Transverse colon (tissue), 4 donors: ENCODE results near the gene STAC2.

Experiments used
- EP300 ChIP-seq: sonication (generic); formaldehyde crosslinking; IDR thresholded peaks from one replicate; pipeline ENCODE4 v1.6.1; 2017; ENCODE audit warnings: antibody characterized with exemption, low read depth
- POLR2A ChIP-seq: fragments of 450-650 bp; IDR thresholded peaks from one replicate; pipeline ENCODE4 v1.6.1; 2016; ENCODE audit warnings: antibody characterized with exemption, mild to moderate bottlenecking, moderate library complexity
- POLR2AphosphoS5 ChIP-seq, 3 donors: sonication (generic); formaldehyde crosslinking; IDR thresholded peaks; one replicate each; pipeline ENCODE4 v1.6.1; 2016; ENCODE audit warnings: antibody characterized with exemption in 3 of 3
- TF ChIP-seq, protein P1 (sequence below), 5 experiments: fragments of 200-600 bp in 3 of 5; fragments of 450-650 bp in 2 of 5; sonication (generic) in 3 of 5; IDR thresholded peaks; 1 replicate in 2 of 5; 2 replicates in 3 of 5; pipeline ENCODE4 v1.5.1; 2016 to 2017; ENCODE audit warnings: antibody characterized with exemption in 5 of 5, inconsistent platforms in 3 of 5, mild to moderate bottlenecking in 2 of 5, moderate library complexity in 1 of 5

- TF ChIP-seq POLR2A = no peak
- TF ChIP-seq, protein P1, sequence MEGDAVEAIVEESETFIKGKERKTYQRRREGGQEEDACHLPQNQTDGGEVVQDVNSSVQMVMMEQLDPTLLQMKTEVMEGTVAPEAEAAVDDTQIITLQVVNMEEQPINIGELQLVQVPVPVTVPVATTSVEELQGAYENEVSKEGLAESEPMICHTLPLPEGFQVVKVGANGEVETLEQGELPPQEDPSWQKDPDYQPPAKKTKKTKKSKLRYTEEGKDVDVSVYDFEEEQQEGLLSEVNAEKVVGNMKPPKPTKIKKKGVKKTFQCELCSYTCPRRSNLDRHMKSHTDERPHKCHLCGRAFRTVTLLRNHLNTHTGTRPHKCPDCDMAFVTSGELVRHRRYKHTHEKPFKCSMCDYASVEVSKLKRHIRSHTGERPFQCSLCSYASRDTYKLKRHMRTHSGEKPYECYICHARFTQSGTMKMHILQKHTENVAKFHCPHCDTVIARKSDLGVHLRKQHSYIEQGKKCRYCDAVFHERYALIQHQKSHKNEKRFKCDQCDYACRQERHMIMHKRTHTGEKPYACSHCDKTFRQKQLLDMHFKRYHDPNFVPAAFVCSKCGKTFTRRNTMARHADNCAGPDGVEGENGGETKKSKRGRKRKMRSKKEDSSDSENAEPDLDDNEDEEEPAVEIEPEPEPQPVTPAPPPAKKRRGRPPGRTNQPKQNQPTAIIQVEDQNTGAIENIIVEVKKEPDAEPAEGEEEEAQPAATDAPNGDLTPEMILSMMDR (IDR thresholded peaks at IDR 0.05) = no peak
- TF ChIP-seq EP300 = no peak
- no peak for TF ChIP-seq POLR2AphosphoS5 (IDR thresholded peaks at IDR 0.05)
Measured at GRCh38 chr17:39165841-39166349, 59.9 kb downstream of the STAC2 start, which contains the start of gene ARL5C.
